HEK293 (cell line): ENCODE results near the gene PCSK6.
A peak's percentile ranks its signal among the peaks of the same experiment; 100 is the strongest.

Experiments
- CTCF ChIA-PET: fragments of 350-600 bp; formaldehyde crosslinking; extraction: SDS; loops from one replicate; lab custom pipeline; 2021; ENCODE audit warnings: antibody characterized with exemption; lab: Yijun Ruan, JAX
- POLR2A ChIA-PET: fragments of 300-600 bp; formaldehyde crosslinking; extraction: SDS; loops from one replicate; lab custom pipeline; 2020; ENCODE audit warnings: antibody characterized with exemption, inconsistent platforms; lab: Yijun Ruan, JAX
- H3K27ac ChIP-seq: fragments of 200-500 bp; sonication (Bioruptor generic); 2 replicates; pipeline ENCODE4 v1.5.1; 2014; ENCODE audit warnings: low read depth, low read length, control low read depth, inconsistent platforms; ENCODE audit errors: extremely low read depth
- H3K36me3 ChIP-seq, 2 experiments: fragments of 200-500 bp in 1 of 2; sonication (Bioruptor generic) in 1 of 2; 1 replicate in 1 of 2; 2 replicates in 1 of 2; pipeline ENCODE4 v1.5.1; 2014 to 2017; ENCODE audit warnings: inconsistent platforms in 2 of 2, low read length in 2 of 2; ENCODE audit not compliant: control insufficient read depth in 2 of 2, insufficient read depth in 1 of 2
- H3K4me1 ChIP-seq: fragments of 200-500 bp; sonication (Bioruptor generic); 2 replicates; pipeline ENCODE4 v1.5.1; 2014; ENCODE audit warnings: mild to moderate bottlenecking, low read length, inconsistent platforms; ENCODE audit not compliant: control insufficient read depth, insufficient read depth
- H3K4me3 ChIP-seq: 2 replicates; pipeline ENCODE4 v1.5.1; 2011; ENCODE audit warnings: low read depth, mild to moderate bottlenecking, control low read depth, low read length, moderate library complexity
- H3K9me3 ChIP-seq: fragments of 200-500 bp; sonication (Bioruptor generic); 2 replicates; pipeline ENCODE4 v1.5.1; 2014; ENCODE audit warnings: low read depth, low read length, inconsistent platforms; ENCODE audit not compliant: control insufficient read depth, insufficient read depth
- CTCF ChIP-seq: fragments of 450-650 bp; formaldehyde crosslinking; IDR thresholded peaks from 2 replicates; pipeline ENCODE4 v1.5.1; 2016; ENCODE audit warnings: missing biosample characterization, missing genetic modification characterization
- GLI2 ChIP-seq: fragments of 450-650 bp; formaldehyde crosslinking; IDR thresholded peaks from 2 replicates; pipeline ENCODE4; 2017; ENCODE audit warnings: missing biosample characterization, missing genetic modification characterization, low read depth, borderline replicate concordance
- KLF17 ChIP-seq: fragments of 450-650 bp; formaldehyde crosslinking; IDR thresholded peaks from 2 replicates; pipeline ENCODE4 v1.5.1; 2016; ENCODE audit warnings: missing biosample characterization, missing genetic modification characterization
- OVOL3 ChIP-seq: fragments of 450-650 bp; formaldehyde crosslinking; IDR thresholded peaks from 2 replicates; pipeline ENCODE4 v1.5.1; 2016; ENCODE audit warnings: missing biosample characterization, missing genetic modification characterization
- RBAK ChIP-seq: fragments of 450-650 bp; formaldehyde crosslinking; IDR thresholded peaks from 2 replicates; pipeline ENCODE4 v1.5.1; 2016; ENCODE audit warnings: missing biosample characterization, missing genetic modification characterization
- TSHZ1 ChIP-seq: fragments of 450-650 bp; formaldehyde crosslinking; IDR thresholded peaks from 2 replicates; pipeline ENCODE4 v1.5.1; 2016; ENCODE audit warnings: missing biosample characterization, missing genetic modification characterization, borderline replicate concordance
- YY2 ChIP-seq: fragments of 450-650 bp; formaldehyde crosslinking; IDR thresholded peaks from 2 replicates; pipeline ENCODE4 v1.5.1; 2016; ENCODE audit warnings: missing biosample characterization, missing genetic modification characterization
- ZBTB17 ChIP-seq: fragments of 450-650 bp; formaldehyde crosslinking; IDR thresholded peaks from 2 replicates; pipeline ENCODE4 v1.5.1; 2016; ENCODE audit warnings: missing biosample characterization, missing genetic modification characterization
- ZFHX2 ChIP-seq: fragments of 450-650 bp; formaldehyde crosslinking; conservative IDR thresholded peaks from 2 replicates; pipeline ENCODE4 v1.5.1; 2016; ENCODE audit warnings: missing biosample characterization, missing genetic modification characterization
- ZNF114 ChIP-seq: fragments of 450-650 bp; formaldehyde crosslinking; IDR thresholded peaks from 2 replicates; pipeline ENCODE4 v1.5.0; 2017; ENCODE audit warnings: missing biosample characterization, missing genetic modification characterization
- ZNF169 ChIP-seq: fragments of 450-650 bp; formaldehyde crosslinking; IDR thresholded peaks from 2 replicates; pipeline ENCODE4 v1.5.1; 2016; ENCODE audit warnings: missing biosample characterization, missing genetic modification characterization
- ZNF175 ChIP-seq: fragments of 450-650 bp; formaldehyde crosslinking; IDR thresholded peaks from 2 replicates; pipeline ENCODE4 v1.5.1; 2016; ENCODE audit warnings: missing biosample characterization, missing genetic modification characterization
- ZNF18 ChIP-seq: fragments of 450-650 bp; formaldehyde crosslinking; IDR thresholded peaks from 2 replicates; pipeline ENCODE4 v1.5.1; 2016; ENCODE audit warnings: missing biosample characterization, missing genetic modification characterization
- ZNF2 ChIP-seq: fragments of 450-650 bp; formaldehyde crosslinking; IDR thresholded peaks from 2 replicates; pipeline ENCODE4 v1.5.1; 2016; ENCODE audit warnings: missing biosample characterization, missing genetic modification characterization
- ZNF211 ChIP-seq: fragments of 450-650 bp; formaldehyde crosslinking; IDR thresholded peaks from 2 replicates; pipeline ENCODE4 v1.5.1; 2016; ENCODE audit warnings: low read depth, missing biosample characterization, missing genetic modification characterization
- ZNF350 ChIP-seq: fragments of 450-650 bp; formaldehyde crosslinking; IDR thresholded peaks from 2 replicates; pipeline ENCODE4 v1.5.0; 2017; ENCODE audit warnings: missing biosample characterization, mild to moderate bottlenecking, missing genetic modification characterization
- ZNF354C ChIP-seq: fragments of 450-650 bp; formaldehyde crosslinking; IDR thresholded peaks from 2 replicates; pipeline ENCODE4 v1.5.1; 2016; ENCODE audit warnings: missing biosample characterization, missing genetic modification characterization, low read depth, borderline replicate concordance
- ZNF398 ChIP-seq: fragments of 450-650 bp; formaldehyde crosslinking; IDR thresholded peaks from 2 replicates; pipeline ENCODE4 v1.5.1; 2017; ENCODE audit warnings: missing biosample characterization, missing genetic modification characterization
- ZNF629 ChIP-seq: fragments of 450-650 bp; formaldehyde crosslinking; IDR thresholded peaks from 2 replicates; pipeline ENCODE4 v1.5.1; 2017; ENCODE audit warnings: missing biosample characterization, missing genetic modification characterization
- ZNF654 ChIP-seq: fragments of 450-650 bp; formaldehyde crosslinking; IDR thresholded peaks from 2 replicates; pipeline ENCODE4 v1.5.1; 2016; ENCODE audit warnings: low read depth, missing biosample characterization, missing genetic modification characterization
- ZNF670 ChIP-seq: fragments of 450-650 bp; formaldehyde crosslinking; IDR thresholded peaks from 2 replicates; pipeline ENCODE4 v1.5.1; 2016; ENCODE audit warnings: missing biosample characterization, missing genetic modification characterization, low read depth

PCSK6 gene

GRCh38 chr15:101258238-101259144 is 231.0 kb downstream of the PCSK6 start:
- Histone ChIP-seq H3K4me1 (no peaks in the 10 kb centered on the region), H3K4me3 (no peak overlapping the region), H3K36me3 (no peaks in the 10 kb centered on the region), H3K27ac (no peak overlapping the region), H3K9me3 (no peaks in the 10 kb centered on the region)
- no peak for TF ChIP-seq OVOL3 (tag by site-specific recombination)
- TF ChIP-seq CTCF (tag by site-specific recombination) = peak; percentile 43; the same call in 1 of the 2 replicates
- no peak for TF ChIP-seq RBAK (tag by site-specific recombination)
- TF ChIP-seq GLI2 = no peak
- TF ChIP-seq YY2 (tag by site-specific recombination) = no peak
- TF ChIP-seq ZNF2 (tag by site-specific recombination) = 0 out of 2 replicates have a peak, but pooled peaks have one; percentile 66
- TF ChIP-seq TSHZ1 (tag by site-specific recombination) = no peak
- TF ChIP-seq ZNF654 (tag by site-specific recombination) = peak; percentile 78
- TF ChIP-seq ZNF670 (tag by site-specific recombination) = no peak
- TF ChIP-seq ZNF211 (tag by site-specific recombination) = no peak
- no peak for TF ChIP-seq ZNF629 (tag by site-specific recombination)
- POLR2A ChIA-PET = interaction anchor here (0.8 to 1.4 kb wide), 2 partner anchors 9 to 243 kb away, joined by 3 to 5 read pairs; no protein-coding TSS in a partner anchor
- CTCF ChIA-PET = interaction anchor here (0.6 to 12.5 kb wide), 39 partner anchors 9 to 1215 kb away, joined by 3 to 223 read pairs (median 4); no protein-coding TSS in a partner anchor

GRCh38 chr15:101256757-101257156 is 232.8 kb downstream of the PCSK6 start:
- POLR2A ChIA-PET = interaction anchor here (1.2 kb wide), 2 partner anchors 238 to 248 kb away, joined by 3 to 4 read pairs; no protein-coding TSS in a partner anchor
- Histone ChIP-seq H3K9me3 (no peaks in the 10 kb centered on the region), H3K27ac (no peak overlapping the region), H3K4me1 (0 out of 2 replicates have a peak, but pooled peaks cover 2% of the 10 kb centered on the region), H3K36me3 (no peaks in the 10 kb centered on the region), H3K4me3 (no peak overlapping the region)
- CTCF ChIA-PET = interaction anchor here (0.6 to 12.5 kb wide), 16 partner anchors 11 to 1857 kb away, joined by 3 to 223 read pairs (median 6); no protein-coding TSS in a partner anchor
- no peak for TF ChIP-seq ZNF398 (tag by site-specific recombination)
- no peak for TF ChIP-seq ZNF18 (tag by site-specific recombination)
- no peak for TF ChIP-seq ZFHX2
- TF ChIP-seq ZNF114 = no peak
- TF ChIP-seq ZNF350 (tag by site-specific recombination) = no peak
- no peak for TF ChIP-seq ZNF175 (tag by site-specific recombination)
- no peak for TF ChIP-seq ZBTB17 (tag by site-specific recombination)
- no peak for TF ChIP-seq KLF17 (tag by site-specific recombination)
- no peak for TF ChIP-seq RBAK (tag by site-specific recombination)
- TF ChIP-seq ZNF169 (tag by site-specific recombination) = no peak
- no peak for TF ChIP-seq ZNF354C (tag by site-specific recombination)
